ENCODE data around the gene STK32B.

Gene STK32B

GRCh38 chr4:5412296-5412695, 361.0 kb downstream of the STK32B start:
- Histone ChIP-seq H3K9ac (ENCODE audit: low read depth, low read length, poor library complexity, severe bottlenecking) (no peak overlapping the region), H4K20me1 (ENCODE audit: insufficient read depth, low read length, poor library complexity, severe bottlenecking) (no peaks in the 10 kb centered on the region), H3F3A (ENCODE audit: low read depth) (no peaks in the 10 kb centered on the region), H2AFZ (ENCODE audit: low read length) (no peak overlapping the region), H3K9me2 (replicated peaks; ENCODE audit: low read depth, low read length) (no peaks in the 10 kb centered on the region), H3K27me3 (ENCODE audit: insufficient read depth, low read length, poor library complexity, severe bottlenecking) (no peaks in the 10 kb centered on the region), H3K4me2 (ENCODE audit: low read depth, low read length, poor library complexity, severe bottlenecking) (no peak overlapping the region), H3K9me3 (ENCODE audit: insufficient read depth, low read depth, low read length) (no peaks in the 10 kb centered on the region; the same call in 1 of the 2 replicates), H3K36me3 (ENCODE audit: insufficient read depth, low read length) (no peaks in the 10 kb centered on the region), H3K4me1 (ENCODE audit: insufficient read depth, low read length, poor library complexity, severe bottlenecking) (no peaks in the 10 kb centered on the region), H3K79me2 (ENCODE audit: insufficient read depth, low read length) (no peaks in the 10 kb centered on the region), H3K4me3 (ENCODE audit: low read length, poor library complexity, severe bottlenecking) (no peak overlapping the region)
- TF ChIP-seq EZH2phosphoT487 (IDR thresholded peaks at IDR 0.05; ENCODE audit: borderline replicate concordance) (no peak), CTCF (conservative IDR thresholded peaks at IDR 0.05; ENCODE audit: low read length) (no peak)

- Histone ChIP-seq H3K4me3 (ENCODE audit: low read length, poor library complexity, severe bottlenecking) (no peak overlapping the region), H3K9ac (ENCODE audit: low read depth, low read length, poor library complexity, severe bottlenecking) (no peak overlapping the region), H4K20me1 (ENCODE audit: insufficient read depth, low read length, poor library complexity, severe bottlenecking) (no peaks in the 10 kb centered on the region), H3K36me3 (ENCODE audit: insufficient read depth, low read length) (no peaks in the 10 kb centered on the region), H3K27me3 (ENCODE audit: insufficient read depth, low read length, poor library complexity, severe bottlenecking) (no peaks in the 10 kb centered on the region), H3K4me2 (ENCODE audit: low read depth, low read length, poor library complexity, severe bottlenecking) (no peak overlapping the region), H3K79me2 (ENCODE audit: insufficient read depth, low read length) (no peaks in the 10 kb centered on the region), H2AFZ (ENCODE audit: low read length) (no peak overlapping the region), H3F3A (ENCODE audit: low read depth) (no peaks in the 10 kb centered on the region), H3K9me3 (ENCODE audit: insufficient read depth, low read depth, low read length) (no peaks in the 10 kb centered on the region), H3K4me1 (ENCODE audit: insufficient read depth, low read length, poor library complexity, severe bottlenecking) (no peaks in the 10 kb centered on the region), H3K9me2 (replicated peaks; ENCODE audit: low read depth, low read length) (no peaks in the 10 kb centered on the region)
- TF ChIP-seq EZH2phosphoT487 (IDR thresholded peaks at IDR 0.05; ENCODE audit: borderline replicate concordance) (no peak), CTCF (conservative IDR thresholded peaks at IDR 0.05; ENCODE audit: low read length) (no peak)
Measured at GRCh38 chr4:5412751-5413150, 361.5 kb downstream of the STK32B start.

GRCh38 chr4:5416637-5417036, 365.4 kb downstream of the STK32B start:
- H3K27me3 ChIP-seq (ENCODE audit: insufficient read depth, low read length, poor library complexity, severe bottlenecking) = no peaks in the 10 kb centered on the region
- H3K4me1 ChIP-seq (ENCODE audit: insufficient read depth, low read length, poor library complexity, severe bottlenecking) = no peaks in the 10 kb centered on the region
- no peaks in the 10 kb centered on the region for H3K79me2 ChIP-seq (ENCODE audit: insufficient read depth, low read length)
- TF ChIP-seq CTCF (conservative IDR thresholded peaks at IDR 0.05; ENCODE audit: low read length) (no peak), EZH2phosphoT487 (IDR thresholded peaks at IDR 0.05; ENCODE audit: borderline replicate concordance) (no peak)
- no peaks in the 10 kb centered on the region for H4K20me1 ChIP-seq (ENCODE audit: insufficient read depth, low read length, poor library complexity, severe bottlenecking)
- no peaks in the 10 kb centered on the region for H3K36me3 ChIP-seq (ENCODE audit: insufficient read depth, low read length)
- no peaks in the 10 kb centered on the region for H3K9me3 ChIP-seq (ENCODE audit: insufficient read depth, low read depth, low read length)
- no peak overlapping the region for H3K4me3 ChIP-seq (ENCODE audit: low read length, poor library complexity, severe bottlenecking)
- no peak overlapping the region for H3K9ac ChIP-seq (ENCODE audit: low read depth, low read length, poor library complexity, severe bottlenecking)
- H3K9me2 ChIP-seq (replicated peaks; ENCODE audit: low read depth, low read length) = no peaks in the 10 kb centered on the region
- no peak overlapping the region for H3K4me2 ChIP-seq (ENCODE audit: low read depth, low read length, poor library complexity, severe bottlenecking)
- no peaks in the 10 kb centered on the region for H3F3A ChIP-seq (ENCODE audit: low read depth)
- no peak overlapping the region for H2AFZ ChIP-seq (ENCODE audit: low read length)

All from Loucy (cell line).